ENCODE results near the gene PTGFRN.

The PTGFRN gene

GRCh38 chr1:116911779-116912469 lies 2.2 kb downstream of the PTGFRN start:
- Histone ChIP-seq H3K36me3 (ENCODE audit: insufficient read depth, insufficient read length, low read length) (peaks cover 13% of the 10 kb centered on the region), H3K4me3 (ENCODE audit: insufficient read length, low read depth) (no peak overlapping the region), H3K9me3 (ENCODE audit: insufficient read depth, low read length) (no peaks in the 10 kb centered on the region), H3K9ac (ENCODE audit: insufficient read length, low read depth) (peak overlapping the region; percentile 89), H3K4me1 (ENCODE audit: insufficient read depth, insufficient read length) (peaks cover 15% of the 10 kb centered on the region), H3K27me3 (ENCODE audit: insufficient read depth, insufficient read length) (no peaks in the 10 kb centered on the region)
- DNase-seq (ENCODE audit: low read depth, low spot score), result no peak
- TF ChIP-seq YY1 (IDR thresholded peaks at IDR 0.05; ENCODE audit: insufficient read depth, insufficient read length) (no peak), ZNF274 (IDR thresholded peaks at IDR 0.05; ENCODE audit: low read depth, low read length) (no peak), SUZ12 (IDR thresholded peaks at IDR 0.05; ENCODE audit: extremely low read depth, insufficient read depth, insufficient read length) (no peak)

- DNase-seq (ENCODE audit: low read depth, low spot score), result no peak
- TF ChIP-seq SUZ12 (IDR thresholded peaks at IDR 0.05; ENCODE audit: extremely low read depth, insufficient read depth, insufficient read length), result no peak
- TF ChIP-seq YY1 (IDR thresholded peaks at IDR 0.05; ENCODE audit: insufficient read depth, insufficient read length), result no peak
- Histone ChIP-seq H3K4me3 (ENCODE audit: insufficient read length, low read depth) (no peak overlapping the region), H3K27me3 (ENCODE audit: insufficient read depth, insufficient read length) (no peaks in the 10 kb centered on the region), H3K9me3 (ENCODE audit: insufficient read depth, low read length) (no peaks in the 10 kb centered on the region), H3K36me3 (ENCODE audit: insufficient read depth, insufficient read length, low read length) (peaks cover 13% of the 10 kb centered on the region), H3K9ac (ENCODE audit: insufficient read length, low read depth) (no peak overlapping the region), H3K4me1 (ENCODE audit: insufficient read depth, insufficient read length) (peaks cover 13% of the 10 kb centered on the region)
Observed at GRCh38 chr1:116912846-116913245, 3.1 kb downstream of the PTGFRN start.

- H3K27me3 ChIP-seq (ENCODE audit: insufficient read depth, insufficient read length), result no peaks in the 10 kb centered on the region
- DNase-seq (ENCODE audit: low read depth, low spot score), result no peak
- no peak overlapping the region for H3K9ac ChIP-seq (ENCODE audit: insufficient read length, low read depth)
- no peak overlapping the region for H3K4me3 ChIP-seq (ENCODE audit: insufficient read length, low read depth)
- no peaks in the 10 kb centered on the region for H3K9me3 ChIP-seq (ENCODE audit: insufficient read depth, low read length)
- peaks cover 11% of the 10 kb centered on the region for H3K4me1 ChIP-seq (ENCODE audit: insufficient read depth, insufficient read length)
- peaks cover 13% of the 10 kb centered on the region for H3K36me3 ChIP-seq (ENCODE audit: insufficient read depth, insufficient read length, low read length)
- TF ChIP-seq YY1 (IDR thresholded peaks at IDR 0.05; ENCODE audit: insufficient read depth, insufficient read length), result no peak
- TF ChIP-seq ZNF274 (IDR thresholded peaks at IDR 0.05; ENCODE audit: low read depth, low read length), result no peak
- no peak for TF ChIP-seq SUZ12 (IDR thresholded peaks at IDR 0.05; ENCODE audit: extremely low read depth, insufficient read depth, insufficient read length)
Observed at GRCh38 chr1:116913941-116914340, 4.2 kb downstream of the PTGFRN start.

GRCh38 chr1:116914667-116915066 lies 5.0 kb downstream of the PTGFRN start:
- Histone ChIP-seq H3K4me1 (ENCODE audit: insufficient read depth, insufficient read length) (peaks cover 11% of the 10 kb centered on the region), H3K9me3 (ENCODE audit: insufficient read depth, low read length) (no peaks in the 10 kb centered on the region), H3K4me3 (ENCODE audit: insufficient read length, low read depth) (no peak overlapping the region), H3K27me3 (ENCODE audit: insufficient read depth, insufficient read length) (no peaks in the 10 kb centered on the region), H3K36me3 (ENCODE audit: insufficient read depth, insufficient read length, low read length) (peaks cover 13% of the 10 kb centered on the region), H3K9ac (ENCODE audit: insufficient read length, low read depth) (no peak overlapping the region)
- DNase-seq (ENCODE audit: low read depth, low spot score), result no peak
- TF ChIP-seq SUZ12 (IDR thresholded peaks at IDR 0.05; ENCODE audit: extremely low read depth, insufficient read depth, insufficient read length) (no peak), ZNF274 (IDR thresholded peaks at IDR 0.05; ENCODE audit: low read depth, low read length) (no peak), YY1 (IDR thresholded peaks at IDR 0.05; ENCODE audit: insufficient read depth, insufficient read length) (no peak)

- no peaks in the 10 kb centered on the region for H3K27me3 ChIP-seq (ENCODE audit: insufficient read depth, insufficient read length)
- no peak overlapping the region for H3K9ac ChIP-seq (ENCODE audit: insufficient read length, low read depth)
- no peak overlapping the region for H3K4me3 ChIP-seq (ENCODE audit: insufficient read length, low read depth)
- H3K4me1 ChIP-seq (ENCODE audit: insufficient read depth, insufficient read length), result peaks cover 11% of the 10 kb centered on the region
- TF ChIP-seq YY1 (IDR thresholded peaks at IDR 0.05; ENCODE audit: insufficient read depth, insufficient read length) (no peak), SUZ12 (IDR thresholded peaks at IDR 0.05; ENCODE audit: extremely low read depth, insufficient read depth, insufficient read length) (no peak), ZNF274 (IDR thresholded peaks at IDR 0.05; ENCODE audit: low read depth, low read length) (no peak)
- H3K36me3 ChIP-seq (ENCODE audit: insufficient read depth, insufficient read length, low read length), result peaks cover 16% of the 10 kb centered on the region
- H3K9me3 ChIP-seq (ENCODE audit: insufficient read depth, low read length), result no peaks in the 10 kb centered on the region
- DNase-seq (ENCODE audit: low read depth, low spot score), result no peak
Observed at GRCh38 chr1:116915086-116915661, 5.5 kb downstream of the PTGFRN start.

GRCh38 chr1:116916002-116916401 lies 6.3 kb downstream of the PTGFRN start:
- H3K9me3 ChIP-seq (ENCODE audit: insufficient read depth, low read length), result no peaks in the 10 kb centered on the region
- no peak overlapping the region for H3K4me3 ChIP-seq (ENCODE audit: insufficient read length, low read depth)
- TF ChIP-seq YY1 (IDR thresholded peaks at IDR 0.05; ENCODE audit: insufficient read depth, insufficient read length) (no peak), ZNF274 (IDR thresholded peaks at IDR 0.05; ENCODE audit: low read depth, low read length) (no peak), SUZ12 (IDR thresholded peaks at IDR 0.05; ENCODE audit: extremely low read depth, insufficient read depth, insufficient read length) (no peak)
- no peaks in the 10 kb centered on the region for H3K27me3 ChIP-seq (ENCODE audit: insufficient read depth, insufficient read length)
- no peak for DNase-seq (ENCODE audit: low read depth, low spot score)
- H3K36me3 ChIP-seq (ENCODE audit: insufficient read depth, insufficient read length, low read length), result peaks cover 16% of the 10 kb centered on the region
- H3K4me1 ChIP-seq (ENCODE audit: insufficient read depth, insufficient read length), result peaks cover 11% of the 10 kb centered on the region
- H3K9ac ChIP-seq (ENCODE audit: insufficient read length, low read depth), result no peak overlapping the region

GRCh38 chr1:116916533-116917445 lies 7.1 kb downstream of the PTGFRN start:
- no peak for DNase-seq (ENCODE audit: low read depth, low spot score)
- no peak overlapping the region for H3K9ac ChIP-seq (ENCODE audit: insufficient read length, low read depth)
- no peaks in the 10 kb centered on the region for H3K9me3 ChIP-seq (ENCODE audit: insufficient read depth, low read length)
- peaks cover 13% of the 10 kb centered on the region for H3K36me3 ChIP-seq (ENCODE audit: insufficient read depth, insufficient read length, low read length)
- H3K27me3 ChIP-seq (ENCODE audit: insufficient read depth, insufficient read length), result no peaks in the 10 kb centered on the region
- H3K4me1 ChIP-seq (ENCODE audit: insufficient read depth, insufficient read length), result peaks cover 4% of the 10 kb centered on the region
- TF ChIP-seq ZNF274 (IDR thresholded peaks at IDR 0.05; ENCODE audit: low read depth, low read length), result no peak
- no peak for TF ChIP-seq YY1 (IDR thresholded peaks at IDR 0.05; ENCODE audit: insufficient read depth, insufficient read length)
- TF ChIP-seq SUZ12 (IDR thresholded peaks at IDR 0.05; ENCODE audit: extremely low read depth, insufficient read depth, insufficient read length), result no peak
- H3K4me3 ChIP-seq (ENCODE audit: insufficient read length, low read depth), result no peak overlapping the region
